Prostate gland (tissue), 2 donors: ENCODE data around the gene BIRC2. TPM values are rescaled to one million over a fixed set of nuclear protein-coding genes. Genes with fewer than 3 reads are reported as not detected.

Source experiments
- DNase-seq: peaks from one replicate; pipeline ENCODE4 v3.0.0-alpha.2; 2019; ENCODE audit warnings: low spot score
- H3K27ac ChIP-seq, 2 donors: fragments of 200-600 bp; sonication (generic); 2 replicates each; pipeline ENCODE4 v1.5.1; 2017 to 2019
- H3K27me3 ChIP-seq: fragments of 200-600 bp; sonication (generic); replicated peaks from 2 replicates; pipeline ENCODE4 v1.5.1; 2019; ENCODE audit not compliant: insufficient read depth
- H3K36me3 ChIP-seq, 2 donors: fragments of 200-600 bp; sonication (generic); 1 replicate in 1 of 2; 2 replicates in 1 of 2; pipeline versions ENCODE4 v1.5.1 to v1.8.1; 2017 to 2019
- H3K4me1 ChIP-seq: fragments of 200-600 bp; sonication (generic); replicated peaks from 2 replicates; pipeline ENCODE4 v1.5.1; 2019
- H3K4me3 ChIP-seq, 2 donors: fragments of 200-600 bp; sonication (generic); 2 replicates each; pipeline ENCODE4 v1.5.1; 2017 to 2019
- H3K9me3 ChIP-seq: fragments of 200-600 bp; sonication (generic); 2 replicates; pipeline ENCODE4 v1.5.1; 2017
- CTCF ChIP-seq, 4 experiments: fragments of 200-600 bp in 2 of 4; fragments of 450-650 bp in 2 of 4; sonication (generic) in 2 of 4; IDR thresholded peaks; 1 replicate in 3 of 4; 2 replicates in 1 of 4; pipeline ENCODE4 v1.5.1; 2016 to 2019; ENCODE audit warnings: antibody characterized with exemption in 4 of 4, mild to moderate bottlenecking in 2 of 4, moderate library complexity in 2 of 4
- POLR2A ChIP-seq: fragments of 450-650 bp; IDR thresholded peaks from one replicate; pipeline ENCODE4 v1.6.1; 2016; ENCODE audit warnings: antibody characterized with exemption, mild to moderate bottlenecking
- POLR2AphosphoS5 ChIP-seq: sonication (generic); formaldehyde crosslinking; IDR thresholded peaks from one replicate; pipeline ENCODE4 v1.6.1; 2017; ENCODE audit warnings: antibody characterized with exemption
- WGBS: methylation state at CpG from one replicate; pipeline ENCODE4 v1.1.5; 2018; 5-methylcytosine and 5-hydroxymethylcytosine counted together
- intact Hi-C: fragments of 100-400 bp; cut with DNase I; formaldehyde crosslinking; loops from one replicate; pipeline ENCODE4 v1.14.2; 2022
- total RNA-seq, 2 donors: library from RNA; depleted of rRNA; stranded (reverse); fragments of >200 nt; gene quantifications; one replicate each; pipeline ENCODE4 v1.1.0, GENCODE V29; 2016

BIRC2 gene
- total RNA-seq, 2 donors from 2014 or later = 48.7 to 54.5 TPM

- H3K36me3 ChIP-seq = no peaks in the 10 kb centered on the region
- H3K27ac ChIP-seq = no peak overlapping the region
- DNase-seq = no peak
- no peaks in the 10 kb centered on the region for H3K4me1 ChIP-seq
- no peaks in the 10 kb centered on the region for H3K9me3 ChIP-seq
- intact Hi-C loops = loop anchor here (5.0 to 10.0 kb wide), 3 partner anchors 148 to 268 kb away; partner anchors contain the start of gene YAP1
- TF ChIP-seq POLR2AphosphoS5 (no peak), CTCF (IDR thresholded peaks at IDR 0.05) (no peak)
- H3K4me3 ChIP-seq = no peak overlapping the region
- WGBS = 26% methylated on average over 1 of the region's 1 CpG
- H3K27me3 ChIP-seq = no peaks in the 10 kb centered on the region
Measured at GRCh38 chr11:102343809-102344208, 3.2 kb upstream of the BIRC2 start.

- Histone ChIP-seq H3K36me3 (no peaks in the 10 kb centered on the region), H3K27me3 (no peaks in the 10 kb centered on the region), H3K27ac (peak overlapping the region; percentile 98 to 100), H3K4me3 (peak overlapping the region in 1 of 2 donors; percentile 89), H3K4me1 (no peaks in the 10 kb centered on the region), H3K9me3 (no peaks in the 10 kb centered on the region)
- 16% methylated on average over 8 of the region's 8 CpGs for whole genome bisulfite sequencing
- no peak for DNase-seq
- no peak for TF ChIP-seq POLR2A
- no peak for TF ChIP-seq POLR2AphosphoS5
- no peak for TF ChIP-seq CTCF (IDR thresholded peaks at IDR 0.05)
- intact Hi-C loops = loop anchor here (2.0 to 10.0 kb wide), 3 partner anchors 29 to 231 kb away; partner anchors contain the start of genes BIRC3 and YAP1
Measured at GRCh38 chr11:102345904-102346303, 1.1 kb upstream of the BIRC2 start.

GRCh38 chr11:102346456-102346747, 612 bp upstream of the BIRC2 start:
- 0% methylated on average over 5 of the region's 5 CpGs for WGBS
- intact Hi-C loops = loop anchor here (2.0 to 10.0 kb wide), 3 partner anchors 30 to 232 kb away; partner anchors contain the start of genes BIRC3 and YAP1
- peak overlapping the region; percentile 98 to 100 for H3K27ac ChIP-seq

GRCh38 chr11:102347462-102348370, 702 bp downstream of the BIRC2 start:
- intact Hi-C loops = loop anchor here (2.0 to 10.0 kb wide), 3 partner anchors 31 to 233 kb away; partner anchors contain the start of genes BIRC3 and YAP1
- Histone ChIP-seq H3K4me3 (peak overlapping the region; percentile 89), H3K27me3 (no peaks in the 10 kb centered on the region), H3K27ac (peak overlapping the region; percentile 98 to 100), H3K36me3 (no peaks in the 10 kb centered on the region), H3K9me3 (no peaks in the 10 kb centered on the region), H3K4me1 (no peaks in the 10 kb centered on the region)
- DNase-seq = peak; percentile 22
- under 1% methylated on average over 33 of the region's 33 CpGs for WGBS
- TF ChIP-seq CTCF (IDR thresholded peaks at IDR 0.05) (peak in 1 of 4 experiments; percentile 8), POLR2A (no peak)

More at GRCh38 chr11:102346456-102346747, 612 bp upstream of the BIRC2 start:
- no peaks in the 10 kb centered on the region for H3K9me3 ChIP-seq
- peak overlapping the region; percentile 89 for H3K4me3 ChIP-seq
- H3K27me3 ChIP-seq = no peaks in the 10 kb centered on the region
- TF ChIP-seq CTCF (IDR thresholded peaks at IDR 0.05) (no peak), POLR2AphosphoS5 (no peak), POLR2A (no peak)
- no peaks in the 10 kb centered on the region for H3K36me3 ChIP-seq
- no peak for DNase-seq
- H3K4me1 ChIP-seq = no peaks in the 10 kb centered on the region

- Histone ChIP-seq H3K27ac (no peak overlapping the region), H3K4me1 (no peaks in the 10 kb centered on the region), H3K9me3 (no peaks in the 10 kb centered on the region), H3K27me3 (no peaks in the 10 kb centered on the region), H3K4me3 (no peak overlapping the region), H3K36me3 (no peaks in the 10 kb centered on the region)
- intact Hi-C loops = no loop called here
- TF ChIP-seq POLR2AphosphoS5 (no peak), CTCF (IDR thresholded peaks at IDR 0.05) (no peak), POLR2A (no peak)
- DNase-seq = no peak
Measured at GRCh38 chr11:102357116-102357515, 10.1 kb downstream of the BIRC2 start.
